SKM-1 (cell line): Measurements from ENCODE around the gene NRG3.
A peak's percentile ranks its signal among the peaks of the same experiment; 100 is the strongest.

Experiments
- DNase-seq: peaks from one replicate; lab custom pipeline; 2025; ENCODE audit not compliant: unreplicated experiment; lab: John Stamatoyannopoulos, UW

The NRG3 gene

DNA sequence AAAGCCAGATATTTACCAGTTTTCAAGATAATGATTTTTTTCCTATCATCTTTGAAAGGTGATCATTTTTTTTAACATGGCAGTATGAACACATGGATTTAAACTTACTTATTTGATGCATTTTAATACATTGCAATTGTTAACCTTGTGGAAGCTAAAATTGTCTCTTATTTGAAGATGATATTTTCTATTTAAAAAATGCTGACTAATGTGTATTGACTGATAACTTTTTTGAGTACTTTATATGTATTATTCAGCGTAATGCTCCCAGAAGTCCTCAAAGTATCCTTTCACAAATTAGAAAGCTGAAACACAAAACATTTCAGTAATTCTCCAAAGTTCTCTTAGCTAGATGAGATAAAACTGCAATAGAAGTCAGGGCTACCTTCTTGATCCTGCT is 677.3 kb downstream of the NRG3 start:
- DNase-seq = no peak

DNA sequence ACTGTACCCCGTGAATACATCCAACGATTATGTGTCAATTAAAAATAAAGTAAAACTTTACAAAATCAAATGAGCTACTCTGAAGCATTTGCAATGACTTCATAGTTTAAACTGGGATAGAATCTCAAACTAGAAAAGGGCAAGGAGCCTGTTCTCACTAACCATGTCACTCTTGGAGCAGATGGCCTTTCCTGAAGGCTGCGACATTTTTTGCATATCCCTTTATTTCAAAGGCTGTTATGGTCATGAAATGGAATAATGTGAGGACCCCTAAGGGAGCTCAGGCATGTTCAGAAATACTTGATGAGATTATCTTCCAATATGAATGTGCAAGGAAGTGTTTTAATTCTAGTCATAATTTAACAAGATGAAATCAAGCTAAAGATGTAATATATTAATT is 679.4 kb downstream of the NRG3 start:
- no peak for DNase-seq

DNA sequence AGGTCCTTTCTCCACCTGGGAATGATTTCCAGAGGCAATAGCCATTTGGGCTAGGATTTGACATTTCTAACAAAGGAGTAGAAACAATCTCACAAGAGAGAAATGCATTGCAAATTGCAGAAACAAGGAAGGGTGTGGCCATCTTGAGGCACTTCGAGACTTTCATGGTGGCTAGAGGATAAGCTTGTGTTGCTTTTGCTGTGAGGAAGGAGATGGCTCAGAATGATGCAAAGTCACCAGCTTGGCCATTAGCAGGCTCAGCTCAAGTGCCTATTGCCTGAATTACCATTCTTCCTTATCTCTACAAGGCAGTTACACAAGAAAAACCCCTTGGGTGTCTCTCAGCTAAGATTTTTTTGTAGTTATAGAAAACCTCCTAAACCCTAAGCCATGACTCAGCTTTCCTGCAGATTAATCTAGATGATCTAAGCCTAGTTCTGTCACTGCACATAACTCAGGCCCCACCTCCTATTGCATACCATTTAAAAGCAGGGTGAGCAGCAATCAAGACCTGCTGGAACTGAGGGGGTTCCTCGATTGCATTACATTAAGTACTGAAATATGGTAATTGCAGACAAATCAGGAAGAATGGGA is 683.1 kb downstream of the NRG3 start:
- DNase-seq = peak; percentile 31

DNA sequence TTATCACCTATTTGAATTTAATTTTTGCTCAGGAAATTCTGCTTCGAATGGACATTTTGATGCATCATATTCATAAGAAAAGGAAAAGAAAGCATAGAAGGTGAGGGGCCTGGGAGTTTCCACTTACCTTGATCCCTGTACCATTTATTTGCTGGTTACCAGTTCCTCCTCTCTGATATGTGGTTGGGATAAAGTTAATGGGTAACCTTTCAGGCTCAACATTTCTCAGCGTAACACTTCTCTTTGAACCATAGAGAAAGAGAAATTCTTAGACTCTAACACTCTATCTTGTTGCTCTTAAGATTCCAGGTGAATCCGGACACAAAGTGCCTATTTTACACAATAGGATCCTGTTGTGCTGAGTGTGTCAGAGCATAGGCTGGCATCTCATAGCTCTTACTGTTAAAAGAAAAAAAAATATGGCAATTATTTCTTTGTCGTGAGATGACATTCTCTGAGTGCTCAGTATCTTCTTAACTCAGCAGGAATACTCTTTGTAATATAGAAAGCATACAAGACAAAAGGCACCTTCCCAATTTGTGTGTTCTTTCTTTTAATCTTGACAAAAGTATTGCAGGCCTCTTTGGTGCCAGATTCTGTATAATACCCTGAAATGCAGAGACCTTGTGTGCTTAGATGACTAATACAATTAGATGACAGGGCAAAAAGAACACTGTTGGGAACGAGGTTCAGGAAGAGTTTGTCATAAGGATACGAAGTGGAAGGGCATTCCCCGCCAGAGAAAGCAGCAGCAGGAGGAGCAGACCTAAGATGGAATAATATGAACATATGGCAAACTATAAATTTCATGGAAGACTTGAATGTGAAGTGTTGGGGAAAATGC is 689.6 kb downstream of the NRG3 start:
- no peak for DNase-seq

DNA sequence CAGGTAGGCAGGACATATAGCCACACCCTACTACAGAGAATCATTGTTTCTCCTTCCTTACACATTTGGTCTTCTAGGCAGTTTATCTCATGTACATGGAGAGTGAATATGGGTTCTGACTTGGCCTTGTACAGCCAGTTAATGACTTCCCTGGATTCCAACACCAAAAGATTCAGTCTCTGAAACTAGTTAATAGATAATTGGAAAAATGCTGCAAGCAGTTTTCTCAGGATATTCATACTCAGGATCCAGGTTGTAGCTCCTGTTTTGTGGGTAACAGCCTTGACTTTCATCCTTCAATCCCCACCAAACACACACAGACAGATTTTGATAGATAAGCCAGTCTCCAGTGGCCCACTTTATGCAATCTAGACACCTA is 690.2 kb downstream of the NRG3 start:
- DNase-seq = no peak

DNA sequence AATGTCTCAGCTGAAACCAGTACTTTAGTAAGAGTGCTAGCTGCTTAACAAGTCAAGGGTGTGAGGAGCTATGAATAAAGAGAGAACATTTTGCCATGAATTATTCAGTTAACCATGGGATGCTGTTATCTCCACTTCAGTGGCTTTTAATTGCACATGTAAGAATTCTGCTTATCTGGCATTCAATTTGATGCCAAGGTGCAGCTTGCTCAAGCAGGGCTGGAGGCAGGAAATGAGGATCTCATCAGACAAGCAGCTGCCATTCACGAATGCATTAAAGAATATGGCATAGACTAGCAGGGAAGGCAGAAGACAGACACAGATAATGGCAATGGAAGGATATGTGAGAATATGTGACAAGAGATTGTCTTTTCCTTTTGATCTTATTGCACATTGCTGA is 697.8 kb downstream of the NRG3 start:
- DNase-seq = no peak

DNA sequence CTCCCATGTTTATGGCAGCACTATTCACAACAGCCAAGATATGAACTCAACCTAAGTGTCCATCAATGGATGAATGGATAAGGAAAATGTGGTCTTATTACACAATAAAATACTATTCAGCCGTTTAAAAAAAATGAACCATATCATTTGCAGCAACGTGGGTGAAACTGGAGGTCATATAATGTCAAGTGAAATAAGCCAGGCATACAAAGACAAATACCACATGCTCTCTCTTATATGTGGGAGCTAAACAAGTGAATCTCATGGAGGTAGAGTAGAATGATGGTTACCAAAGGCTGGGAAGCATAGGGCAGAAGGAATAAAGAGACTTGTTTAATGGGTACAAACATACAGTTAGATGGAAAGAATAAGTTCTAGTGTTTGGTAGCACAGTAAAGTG is 699.1 kb downstream of the NRG3 start:
- no peak for DNase-seq

DNA sequence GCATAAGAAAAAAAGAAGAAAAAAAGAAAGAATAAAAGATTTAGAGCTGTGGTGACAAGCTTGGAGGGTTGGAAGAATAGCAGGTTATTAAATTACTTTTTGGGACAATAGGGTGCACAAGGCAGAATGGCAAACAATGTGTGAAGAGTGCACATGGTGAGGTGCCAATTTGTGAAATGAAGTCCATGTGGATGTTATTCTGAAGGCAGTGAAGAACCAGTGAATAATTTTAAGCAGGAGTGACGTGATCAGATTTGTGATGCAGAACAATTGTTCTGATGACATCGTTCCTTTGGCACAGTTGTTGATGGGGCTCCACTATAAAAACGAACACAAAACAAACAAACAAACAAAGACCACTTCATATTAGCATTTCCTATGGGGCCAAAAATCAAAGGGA is 700.3 kb downstream of the NRG3 start:
- no peak for DNase-seq

DNA sequence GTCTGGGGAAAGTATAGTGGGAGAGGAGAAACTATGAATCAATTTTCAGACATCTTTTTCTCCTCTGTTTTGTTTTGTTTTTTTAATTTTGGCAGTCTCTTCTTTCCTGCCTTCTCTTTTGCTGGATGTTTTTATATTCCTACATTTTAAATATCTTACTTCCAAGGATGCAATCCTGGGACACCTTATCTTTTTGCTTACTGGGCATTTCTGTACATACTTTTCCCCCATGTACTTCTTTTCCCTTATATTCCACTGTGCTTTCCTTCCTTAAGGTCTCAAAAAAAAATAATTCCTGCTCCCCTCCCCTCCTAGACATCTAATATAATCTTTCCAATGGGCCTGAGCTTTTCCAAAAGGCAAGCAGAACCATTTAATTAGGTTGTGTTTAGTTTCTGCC is 701.1 kb downstream of the NRG3 start:
- DNase-seq = no peak

DNA sequence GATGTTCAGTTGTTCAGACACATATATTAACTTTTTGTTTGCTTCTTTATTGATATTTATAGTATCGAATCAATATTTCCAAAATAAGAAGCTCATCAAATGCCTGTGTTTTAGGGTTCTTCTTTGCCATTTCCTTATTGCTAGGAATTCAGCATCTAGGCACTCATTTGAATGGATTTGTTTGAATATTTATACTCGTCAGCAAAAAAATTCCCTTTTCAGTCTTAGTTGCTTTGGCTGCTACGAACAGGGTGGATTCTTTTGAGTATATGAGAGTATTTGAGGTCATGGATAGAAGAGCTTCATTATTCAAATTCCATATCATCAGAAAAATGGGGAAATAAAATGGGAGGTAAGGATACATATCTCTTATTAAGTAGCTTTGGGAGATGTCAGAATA is 706.9 kb downstream of the NRG3 start:
- DNase-seq = no peak

DNA sequence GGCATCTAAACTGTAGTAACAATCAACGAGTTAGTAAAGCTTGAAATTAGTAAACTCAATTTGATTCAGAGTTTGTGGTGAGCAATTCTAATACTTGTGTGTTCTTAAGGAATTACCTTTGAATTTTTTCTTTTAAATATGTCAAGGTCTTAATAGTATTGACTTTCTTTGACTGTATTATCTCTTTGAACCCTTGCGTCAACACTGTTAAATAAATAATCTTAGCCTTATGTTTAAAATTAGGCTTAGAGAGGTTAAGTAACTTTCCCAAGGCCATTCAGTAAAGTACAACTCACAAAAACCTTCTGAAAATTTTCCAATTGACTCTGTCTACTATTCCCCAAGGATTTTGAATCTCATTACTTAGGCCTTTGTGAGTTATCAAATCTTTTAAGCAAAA is 716.4 kb downstream of the NRG3 start:
- DNase-seq = no peak

DNA sequence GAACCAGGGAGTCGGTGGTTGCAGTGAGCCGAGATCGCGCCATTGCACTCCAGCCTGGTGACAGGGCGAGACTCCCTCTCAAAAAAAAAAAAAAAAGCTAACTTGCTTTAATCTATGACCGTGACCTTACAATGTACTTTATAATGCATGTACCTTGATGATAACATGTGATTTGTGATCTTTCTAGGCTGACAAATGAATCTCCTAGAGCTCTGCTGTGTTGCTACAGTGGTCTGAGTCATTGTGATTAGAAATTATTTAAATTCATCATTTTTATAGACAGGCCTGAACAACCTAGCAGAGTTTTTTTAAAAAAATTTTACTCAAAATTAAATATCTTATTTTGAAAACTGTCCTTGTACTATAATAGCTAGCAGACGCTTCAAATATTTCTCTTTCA is 722.8 kb downstream of the NRG3 start:
- no peak for DNase-seq

DNA sequence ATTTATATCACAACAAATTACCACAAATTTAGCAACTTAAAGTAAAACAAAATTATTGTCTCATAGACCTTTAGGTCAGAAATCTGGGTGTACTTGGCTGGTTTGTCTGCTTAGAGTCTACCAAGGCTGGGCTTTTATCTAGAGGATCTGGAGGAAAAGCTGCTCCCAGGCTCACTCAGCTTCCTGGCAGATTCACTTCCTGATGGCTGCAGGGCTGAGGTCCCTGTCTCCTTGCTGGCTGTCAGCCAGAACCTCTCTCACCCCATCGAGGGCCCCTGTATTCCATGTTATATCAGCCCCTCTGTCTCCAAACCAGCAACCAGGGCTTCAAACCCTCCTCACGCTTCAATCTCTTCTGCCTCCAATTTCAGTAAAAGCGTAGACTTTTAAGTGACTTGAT is 734.9 kb downstream of the NRG3 start:
- no peak for DNase-seq

DNA sequence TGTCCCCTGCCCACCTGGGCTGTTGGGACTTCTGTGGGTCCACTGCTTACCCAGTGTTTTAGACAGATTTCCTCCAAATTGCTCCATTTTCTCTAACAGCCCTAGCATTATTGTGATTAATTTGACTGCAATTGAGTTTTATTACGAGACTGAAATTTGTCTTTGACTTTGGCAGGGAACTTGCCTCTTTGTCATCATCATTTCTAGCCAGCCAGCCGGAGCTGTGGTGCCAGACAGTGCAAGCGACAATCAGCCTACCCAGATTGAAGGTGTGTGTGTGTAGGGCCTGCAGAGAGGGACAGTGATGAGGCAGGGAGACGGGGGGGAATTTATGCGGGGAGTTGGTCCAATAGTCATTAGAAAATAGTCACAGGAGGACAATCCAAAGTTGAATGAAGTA is 743.0 kb downstream of the NRG3 start:
- no peak for DNase-seq

DNA sequence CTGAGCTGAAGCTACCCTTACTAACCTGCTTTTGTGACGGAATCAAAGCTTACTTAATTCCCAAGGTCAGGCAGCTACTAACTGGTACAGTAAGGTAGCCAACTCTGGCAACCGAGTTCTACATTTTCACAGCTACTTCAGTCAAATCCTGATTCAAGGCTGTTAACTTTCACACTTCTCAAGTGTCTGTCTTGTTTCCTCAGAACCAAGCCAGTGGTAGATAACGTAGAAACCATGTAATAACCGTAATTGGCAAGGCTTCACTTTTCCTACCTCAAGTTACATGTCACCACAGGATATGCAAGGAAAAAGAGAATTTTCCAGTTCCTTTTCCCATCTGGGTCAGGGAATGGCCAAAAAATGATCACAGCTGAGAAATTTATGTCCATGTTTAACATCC is 746.7 kb downstream of the NRG3 start:
- DNase-seq = no peak

DNA sequence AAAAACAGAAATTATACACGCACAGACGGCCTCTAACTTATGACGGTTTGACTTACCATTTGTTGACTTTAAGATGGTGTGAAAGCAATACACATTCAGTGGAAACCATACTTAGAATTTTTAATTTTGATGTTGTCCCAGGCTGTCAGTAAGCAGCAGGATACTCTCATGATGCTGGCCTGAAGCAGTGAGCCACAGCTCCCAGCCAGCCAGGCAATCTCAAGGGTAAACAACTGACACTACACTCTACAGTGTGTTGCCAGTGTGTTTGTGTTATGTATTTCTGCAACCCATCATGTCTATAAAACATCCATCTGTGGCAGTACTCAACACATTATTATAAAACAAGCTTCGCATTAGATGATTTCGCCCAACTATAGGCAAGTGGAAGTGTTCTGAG is 747.5 kb downstream of the NRG3 start:
- no peak for DNase-seq

DNA sequence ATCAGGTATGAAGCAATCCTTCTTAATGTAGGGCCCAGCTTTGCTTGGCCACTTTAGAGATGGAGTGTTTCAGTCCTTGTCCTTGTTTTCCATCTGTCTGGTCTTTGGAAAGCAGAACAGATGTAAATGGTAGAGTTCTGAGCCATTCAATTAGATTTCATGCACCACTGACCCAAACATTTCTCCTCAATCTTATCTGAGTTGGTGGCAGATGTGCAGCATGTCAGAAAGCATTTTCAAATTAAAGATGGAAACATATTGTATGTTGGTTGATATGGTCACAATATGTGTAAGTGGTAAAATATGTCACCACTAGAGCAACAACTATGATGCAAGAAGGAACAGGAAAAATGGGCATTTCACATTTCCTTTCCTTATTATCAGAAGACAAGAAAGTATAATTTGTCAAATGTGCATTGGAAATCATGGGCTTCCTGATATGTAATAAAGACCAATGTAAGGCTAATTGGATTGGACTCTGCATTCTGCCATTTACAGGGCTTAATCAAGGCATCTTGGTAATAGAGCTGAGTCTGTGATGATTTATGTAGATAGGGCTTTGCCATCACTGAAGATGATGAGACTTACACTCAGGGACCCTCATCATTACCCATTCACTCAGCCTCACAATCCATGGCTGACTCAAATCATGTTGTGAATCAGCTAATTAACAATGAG is 750.7 kb downstream of the NRG3 start:
- no peak for DNase-seq

DNA sequence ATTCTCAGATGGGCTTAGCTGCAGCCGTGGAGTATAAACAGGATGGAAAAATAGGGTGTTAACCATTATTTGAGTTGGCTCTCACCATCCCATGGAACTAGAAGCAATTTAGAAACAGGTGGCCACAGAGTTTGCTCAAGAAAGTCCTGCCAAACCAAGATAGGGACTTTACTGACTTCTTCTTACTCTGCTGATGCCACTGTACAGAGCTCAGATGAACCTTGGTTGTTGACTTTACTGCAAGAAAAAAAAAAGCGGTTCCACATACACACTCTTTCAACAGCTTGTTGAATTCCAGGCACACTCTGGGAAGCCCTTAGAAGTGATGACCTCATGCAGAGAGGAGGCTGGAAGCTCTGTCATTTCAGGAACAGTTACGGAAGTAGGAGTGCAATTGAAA is 753.4 kb downstream of the NRG3 start:
- DNase-seq = no peak

DNA sequence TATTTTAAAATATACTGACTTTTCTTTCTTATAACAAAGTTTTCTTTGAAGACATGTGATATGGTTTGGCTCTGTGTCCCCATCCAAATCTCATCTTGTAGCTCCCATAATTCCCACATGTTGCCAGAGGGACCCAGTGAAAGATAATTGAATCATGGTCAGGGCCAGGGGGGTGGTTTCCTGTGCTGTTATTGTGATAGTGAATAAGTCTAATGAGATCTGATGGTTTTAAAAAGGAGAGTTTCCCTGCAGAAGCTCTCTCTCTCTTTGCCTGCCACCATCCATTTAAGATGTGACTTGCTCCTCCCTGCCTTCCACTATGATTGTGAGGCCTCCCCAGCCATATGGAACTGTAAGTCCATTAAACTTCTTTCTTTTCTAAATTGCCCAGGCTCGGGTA is 768.1 kb downstream of the NRG3 start:
- no peak for DNase-seq

DNA sequence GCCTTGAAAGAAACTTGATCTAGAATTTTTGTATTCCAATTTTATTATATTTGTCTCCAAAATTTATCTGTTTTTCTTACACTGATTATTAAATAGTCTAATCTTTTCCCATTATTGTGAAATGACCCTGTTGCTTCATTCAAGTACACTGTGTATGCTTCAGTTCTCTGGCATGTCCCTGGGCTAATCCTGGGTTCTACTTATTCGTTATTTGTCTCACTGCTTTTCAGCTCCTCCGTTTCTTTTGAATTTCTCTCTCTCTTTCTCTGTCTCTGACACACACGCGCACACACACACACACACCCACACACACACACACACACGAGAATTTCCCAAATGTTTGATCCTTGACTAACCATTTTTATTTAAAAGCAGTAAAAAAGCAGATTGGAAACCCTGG is 768.6 kb downstream of the NRG3 start:
- DNase-seq = no peak

DNA sequence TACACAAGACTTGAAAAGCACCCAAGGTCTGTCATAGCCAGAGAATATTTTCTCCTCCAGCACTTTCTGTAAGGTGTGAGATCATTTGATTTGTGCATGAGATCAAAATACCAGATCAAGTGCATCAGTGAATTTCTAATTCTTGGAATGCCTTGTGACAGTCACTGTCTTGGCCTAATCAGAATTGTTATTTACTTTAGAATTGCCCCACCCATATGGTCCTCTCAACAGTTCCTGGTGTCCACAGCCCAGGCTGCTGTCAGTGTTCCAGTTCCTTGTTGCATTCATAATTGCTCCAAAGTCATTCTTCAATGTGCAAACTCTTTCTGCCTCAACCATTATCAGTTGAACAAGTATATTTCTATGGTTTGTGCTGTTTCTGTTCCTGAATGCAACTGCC is 770.2 kb downstream of the NRG3 start:
- DNase-seq = no peak
